ENCODE data around the gene SOX4.
"Not testable (repeated sequence)": the region's sequence is repeated elsewhere in the genome, so short reads cannot be mapped to it uniquely, and the experiment has no call there.

SOX4 gene

DNA sequence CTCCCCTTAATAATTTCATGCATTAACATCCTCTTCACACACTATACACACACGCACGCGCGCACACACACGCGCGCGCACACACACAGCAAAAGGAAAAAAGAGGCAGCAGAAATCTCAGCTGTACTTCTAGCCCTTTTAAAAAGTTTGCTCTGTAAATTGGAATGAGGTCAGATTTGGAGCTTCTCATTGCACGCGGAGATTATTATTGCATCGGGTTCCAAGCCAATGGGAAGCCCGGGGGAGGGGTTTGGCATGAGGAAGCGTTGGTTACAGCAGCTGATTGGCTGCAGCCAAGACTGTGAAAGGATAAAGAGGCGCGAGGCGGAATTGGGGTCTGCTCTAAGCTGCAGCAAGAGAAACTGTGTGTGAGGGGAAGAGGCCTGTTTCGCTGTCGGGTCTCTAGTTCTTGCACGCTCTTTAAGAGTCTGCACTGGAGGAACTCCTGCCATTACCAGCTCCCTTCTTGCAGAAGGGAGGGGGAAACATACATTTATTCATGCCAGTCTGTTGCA lies at the start of gene SOX4:
SOX4 (plus strand) TSS at position 340 of the 515 bp plus-strand sequence. CDS start 784 bp downstream, outside the sequence.
- peak; percentile 91 for FAIRE-seq

GRCh38 chr6:21552286-21552685 lies 41.3 kb upstream of the SOX4 start:
- FAIRE-seq = not testable (repeated sequence)

DNA sequence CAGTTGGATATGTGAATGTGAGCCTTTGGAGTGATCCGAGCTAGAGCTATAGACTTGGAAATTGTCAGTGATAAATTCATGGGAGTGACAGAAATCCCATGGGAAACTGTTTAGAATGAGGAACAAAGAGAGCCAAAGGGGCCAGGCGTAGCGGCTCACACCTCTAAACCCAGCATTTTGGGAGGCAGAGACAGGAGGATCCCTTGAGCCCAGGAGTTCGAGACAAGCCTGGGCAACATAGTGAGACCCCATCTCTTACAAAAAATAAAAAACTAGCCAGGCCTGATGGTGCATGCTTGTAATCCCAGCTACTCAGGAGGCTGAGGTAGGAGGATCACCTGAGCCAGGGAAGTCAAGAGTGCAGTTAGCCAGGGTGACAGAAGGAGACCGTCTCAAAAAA lies 39.3 kb upstream of the SOX4 start:
- FAIRE-seq = no peak

- FAIRE-seq = no peak
These were observed 38.4 kb upstream of the SOX4 start for GRCh38 chr6:21555197-21555596.

DNA sequence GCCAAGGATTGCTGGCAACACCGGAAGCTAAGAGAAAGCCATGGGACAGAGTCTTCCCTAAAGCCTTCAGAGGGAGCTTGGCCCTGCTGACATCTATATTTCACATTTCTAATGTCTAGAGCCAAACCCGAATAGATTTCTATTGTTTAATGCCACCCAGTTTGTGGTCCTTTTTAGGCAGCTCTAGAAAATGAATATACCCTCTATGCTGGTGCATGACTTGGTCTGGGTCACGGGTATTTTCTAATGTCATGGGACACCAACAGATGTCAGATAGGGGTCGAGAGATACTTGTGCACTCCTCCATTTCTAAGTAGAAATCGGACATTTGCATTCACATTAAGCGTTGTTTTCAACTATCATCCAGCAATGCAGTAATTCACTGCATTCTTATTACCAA lies 37.0 kb upstream of the SOX4 start:
- FAIRE-seq = no peak

DNA sequence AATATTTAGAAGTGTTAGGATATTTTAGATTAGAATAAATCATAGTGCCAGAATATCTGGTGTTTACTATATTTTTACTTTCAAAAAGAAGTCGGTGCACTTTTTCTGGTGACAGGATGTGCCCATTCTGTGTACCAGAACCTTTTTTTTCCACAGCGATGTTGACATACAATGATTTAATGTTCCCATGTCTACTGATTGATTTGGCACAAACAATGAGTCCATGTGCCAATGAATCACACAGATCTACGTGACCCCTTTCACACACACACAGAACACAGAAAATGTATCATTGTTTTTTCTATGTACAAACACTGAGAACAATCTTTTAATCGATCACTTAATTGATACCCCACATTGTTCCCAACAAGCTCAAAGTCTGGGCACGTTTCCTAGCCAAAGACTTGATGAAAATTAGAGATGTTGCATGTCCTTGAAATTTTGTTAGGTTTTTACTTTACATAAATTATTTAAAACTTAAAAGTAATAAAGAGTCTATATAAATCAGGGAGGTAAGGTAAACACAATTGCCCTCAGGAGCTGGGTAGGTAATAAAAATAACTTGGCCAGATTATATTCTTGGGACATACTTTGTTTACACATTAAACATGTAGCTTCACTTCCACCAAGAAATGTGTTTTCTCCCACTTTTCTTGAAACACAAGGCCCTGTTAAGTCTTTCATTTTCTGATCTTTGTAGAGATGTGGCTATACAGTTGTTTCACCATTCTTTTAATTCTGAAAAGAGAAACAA lies 36.4 kb upstream of the SOX4 start:
- FAIRE-seq = no peak

- no peak for FAIRE-seq
These were observed 34.3 kb upstream of the SOX4 start for GRCh38 chr6:21559238-21559637.

DNA sequence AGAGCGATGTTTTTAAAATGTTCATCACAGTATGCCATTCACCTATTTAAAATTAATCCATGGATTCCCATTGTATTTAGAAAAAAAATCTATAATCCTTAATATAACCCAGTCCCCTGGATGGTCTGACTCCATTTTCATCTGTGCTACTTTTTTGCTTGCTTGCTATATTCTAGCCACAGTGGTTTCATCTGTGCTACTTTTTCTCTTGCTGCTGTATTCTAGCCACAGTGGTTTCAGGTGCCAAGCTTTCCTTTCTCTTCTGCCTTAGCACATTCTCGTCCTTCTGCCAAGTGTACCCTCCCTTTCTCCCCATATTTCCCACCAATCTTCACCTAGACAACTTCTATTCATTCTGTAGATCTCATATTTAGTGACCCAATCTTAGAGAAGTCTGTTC lies 33.3 kb upstream of the SOX4 start:
- FAIRE-seq = no peak

DNA sequence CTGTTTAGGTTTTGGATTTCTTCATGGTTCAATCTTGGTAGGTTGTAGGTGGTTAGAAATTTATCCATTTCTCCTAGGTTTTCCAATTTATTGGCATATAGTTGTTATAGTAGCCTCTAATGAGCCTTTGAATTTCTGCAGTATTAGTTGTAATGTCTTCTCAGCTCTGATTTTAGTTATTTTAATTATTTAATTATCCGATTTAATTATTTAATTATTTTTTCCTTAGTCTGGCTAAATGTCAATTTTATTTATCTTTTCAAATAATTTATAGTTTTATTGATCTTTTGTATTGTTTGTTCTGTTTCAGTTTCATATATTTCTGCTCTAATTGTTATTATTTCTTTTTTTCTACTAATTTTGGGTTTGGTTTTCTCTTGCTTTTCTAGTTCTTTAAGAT lies 28.1 kb upstream of the SOX4 start:
- peak; percentile 44 for FAIRE-seq

- no peak for FAIRE-seq
These were observed 15.0 kb upstream of the SOX4 start for GRCh38 chr6:21578523-21578922.

- no peak for FAIRE-seq
These were observed 10.9 kb upstream of the SOX4 start for GRCh38 chr6:21582651-21583050.

DNA sequence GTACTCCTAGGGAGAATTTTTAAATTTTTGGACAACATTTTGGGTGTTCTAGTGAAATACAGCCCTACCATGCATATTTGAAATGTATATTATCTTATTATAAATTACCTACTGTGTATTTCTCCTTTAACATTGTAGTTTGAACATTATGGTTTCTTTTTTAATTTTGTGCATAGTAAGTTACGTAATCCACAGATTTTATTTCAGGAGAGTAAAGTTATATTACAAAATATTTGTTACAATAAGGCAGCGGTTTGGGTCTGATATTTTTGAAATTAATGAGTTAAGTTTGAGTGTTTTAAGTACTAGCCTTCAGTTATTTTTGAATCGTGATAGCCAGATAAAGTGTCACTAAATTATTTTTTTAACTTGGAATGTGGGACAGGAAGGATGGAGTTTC lies 7.3 kb upstream of the SOX4 start:
- FAIRE-seq = no peak

GRCh38 chr6:21586740-21587178 lies 6.8 kb upstream of the SOX4 start:
- no peak for FAIRE-seq

GRCh38 chr6:21587179-21587960 lies 6.2 kb upstream of the SOX4 start:
- no peak for FAIRE-seq

GRCh38 chr6:21587961-21588480 lies 5.5 kb upstream of the SOX4 start:
- no peak for FAIRE-seq

DNA sequence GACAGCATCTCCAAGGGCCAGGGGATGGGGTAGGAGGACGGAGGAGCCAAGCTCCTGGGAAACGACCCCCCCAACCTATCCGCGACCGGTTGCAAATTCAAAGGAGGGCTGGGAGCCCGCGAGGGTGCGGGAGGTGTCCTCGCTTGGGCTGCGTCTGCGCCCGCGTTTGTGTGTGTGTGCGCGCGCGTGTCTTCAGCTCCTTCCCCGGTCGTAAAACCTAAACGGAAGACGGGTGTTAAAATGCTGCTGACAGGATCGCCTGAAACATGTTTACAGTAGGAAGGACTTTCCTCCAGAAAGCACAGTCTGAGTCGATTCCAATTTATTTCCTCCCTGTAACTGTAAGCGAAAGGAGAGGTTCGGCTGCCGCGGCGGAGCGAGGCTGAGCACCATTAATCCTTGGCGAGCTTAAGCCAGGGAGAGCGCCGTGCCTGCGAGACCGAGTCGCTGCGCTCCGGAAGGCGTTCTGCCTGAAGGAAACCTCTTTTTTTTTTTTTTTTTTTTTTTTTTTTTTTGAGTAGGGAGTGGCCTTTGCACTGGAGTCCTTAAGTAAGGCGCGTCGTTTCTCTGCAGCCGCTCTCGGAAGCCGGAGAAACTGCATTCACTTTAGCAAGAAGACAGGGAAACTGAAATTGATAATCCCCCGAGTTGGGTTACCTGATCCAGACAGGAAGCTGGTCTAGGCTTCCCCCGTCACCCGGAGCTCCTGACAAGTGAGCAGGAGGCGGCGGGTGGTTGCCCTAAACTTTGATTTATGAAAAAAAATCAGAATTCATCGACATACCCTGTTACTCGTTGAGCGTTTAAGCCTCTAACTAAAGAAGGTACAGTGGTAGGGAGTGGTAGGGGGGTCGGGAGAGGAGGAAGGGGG lies 4.8 kb upstream of the SOX4 start:
- no peak for FAIRE-seq

GRCh38 chr6:21589352-21590345 lies 3.9 kb upstream of the SOX4 start:
- no peak for FAIRE-seq

DNA sequence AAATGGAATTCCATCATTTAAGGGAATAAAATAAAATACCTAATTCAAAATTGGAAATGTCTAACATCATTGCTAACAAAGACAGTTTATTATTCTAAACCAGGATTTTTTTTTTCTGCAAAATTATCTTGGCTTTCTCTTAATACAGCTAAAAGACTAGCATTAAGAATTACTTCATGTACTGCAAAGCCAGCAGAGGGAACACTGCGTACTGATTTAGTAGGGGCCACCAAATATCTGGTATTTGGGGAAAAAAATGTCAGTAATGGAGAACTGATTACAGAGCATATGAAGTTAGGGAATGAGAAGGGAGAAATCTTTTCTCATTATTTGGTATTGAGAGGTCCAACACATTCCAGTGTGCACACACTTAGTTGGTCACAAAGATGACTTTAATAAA lies 3.2 kb upstream of the SOX4 start:
- no peak for FAIRE-seq

- FAIRE-seq = no peak
These were observed 2.1 kb upstream of the SOX4 start for GRCh38 chr6:21591446-21591845.

GRCh38 chr6:21592953-21593352 lies 598 bp upstream of the SOX4 start:
- FAIRE-seq = no peak

DNA sequence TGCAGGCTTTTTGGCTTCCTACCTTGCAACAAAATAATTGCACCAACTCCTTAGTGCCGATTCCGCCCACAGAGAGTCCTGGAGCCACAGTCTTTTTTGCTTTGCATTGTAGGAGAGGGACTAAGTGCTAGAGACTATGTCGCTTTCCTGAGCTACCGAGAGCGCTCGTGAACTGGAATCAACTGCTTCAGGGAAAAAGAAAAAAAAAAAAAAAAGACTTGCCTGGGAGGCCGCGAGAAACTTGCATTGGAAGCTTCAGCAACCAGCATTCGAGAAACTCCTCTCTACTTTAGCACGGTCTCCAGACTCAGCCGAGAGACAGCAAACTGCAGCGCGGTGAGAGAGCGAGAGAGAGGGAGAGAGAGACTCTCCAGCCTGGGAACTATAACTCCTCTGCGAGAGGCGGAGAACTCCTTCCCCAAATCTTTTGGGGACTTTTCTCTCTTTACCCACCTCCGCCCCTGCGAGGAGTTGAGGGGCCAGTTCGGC lies 420 bp downstream of the SOX4 start:
- no peak for FAIRE-seq

All from A204.1 (cell line).